ENCODE data around the gene BCAP31.

GRCh38 chrX:153672531-153673427, 51.4 kb downstream of the BCAP31 start:
- TF ChIP-seq CTCF (IDR thresholded peaks at IDR 0.05), result no peak
- no peak for TF ChIP-seq POLR2A (IDR thresholded peaks at IDR 0.05)

Data from thyroid gland (tissue), 4 donors.